Amniotic epithelial cell (primary cell): Measurements from ENCODE around the gene HS2ST1.
"Not testable (repeated sequence)": the region's sequence is repeated elsewhere in the genome, so short reads cannot be mapped to it uniquely, and the experiment has no call there.

ENCODE experiments used
- DNase-seq: peaks from one replicate; pipeline ENCODE4 v3.0.0-alpha.2; 2010; ENCODE audit warnings: low read depth

HS2ST1 gene

GRCh38 chr1:87023326-87023725 is 108.9 kb downstream of the HS2ST1 start:
- DNase-seq = no peak

- peak; percentile 33 for DNase-seq
Measured at GRCh38 chr1:87024936-87025540, 110.6 kb downstream of the HS2ST1 start.

GRCh38 chr1:87027561-87027960 is 113.1 kb downstream of the HS2ST1 start:
- DNase-seq = not testable (repeated sequence)

GRCh38 chr1:87028576-87028975 is 114.1 kb downstream of the HS2ST1 start:
- DNase-seq = no peak

GRCh38 chr1:87030740-87031690 is 116.6 kb downstream of the HS2ST1 start:
- no peak for DNase-seq

GRCh38 chr1:87034351-87034750 is 119.9 kb downstream of the HS2ST1 start:
- DNase-seq = no peak

GRCh38 chr1:87039096-87039495 is 124.7 kb downstream of the HS2ST1 start:
- DNase-seq = no peak

GRCh38 chr1:87042111-87042811 is 127.8 kb downstream of the HS2ST1 start:
- no peak for DNase-seq

- DNase-seq = no peak
Measured at GRCh38 chr1:87044424-87044823, 130.0 kb downstream of the HS2ST1 start.

- no peak for DNase-seq
Measured at GRCh38 chr1:87044840-87045239, 130.4 kb downstream of the HS2ST1 start.

- DNase-seq = peak; percentile 13
Measured at GRCh38 chr1:87045761-87046304, 131.4 kb downstream of the HS2ST1 start.

- DNase-seq = no peak
Measured at GRCh38 chr1:87046951-87047350, 132.5 kb downstream of the HS2ST1 start.

- DNase-seq = no peak
Measured at GRCh38 chr1:87048237-87048636, 133.8 kb downstream of the HS2ST1 start.

- DNase-seq = no peak
Measured at GRCh38 chr1:87051965-87052364, 137.5 kb downstream of the HS2ST1 start.

- no peak for DNase-seq
Measured at GRCh38 chr1:87052400-87052799, 138.0 kb downstream of the HS2ST1 start.

GRCh38 chr1:87052961-87053360 is 138.5 kb downstream of the HS2ST1 start:
- no peak for DNase-seq

GRCh38 chr1:87053446-87053845 is 139.0 kb downstream of the HS2ST1 start:
- peak; percentile 50 for DNase-seq

GRCh38 chr1:87056974-87057373 is 142.5 kb downstream of the HS2ST1 start:
- no peak for DNase-seq

GRCh38 chr1:87058343-87058649 is 143.9 kb downstream of the HS2ST1 start:
- no peak for DNase-seq

- no peak for DNase-seq
Measured at GRCh38 chr1:87061742-87062156, 147.3 kb downstream of the HS2ST1 start.

- no peak for DNase-seq
Measured at GRCh38 chr1:87062687-87063086, 148.3 kb downstream of the HS2ST1 start.

- DNase-seq = no peak
Measured at GRCh38 chr1:87064309-87064708, 149.9 kb downstream of the HS2ST1 start.

GRCh38 chr1:87064986-87065385 is 150.6 kb downstream of the HS2ST1 start:
- no peak for DNase-seq
